Panc1 (cell line): ENCODE results near the gene MUC5B. TPM values are rescaled to one million over a fixed set of nuclear protein-coding genes. Genes with fewer than 3 reads are reported as not detected.

Source experiments
- ATAC-seq: fragments of 200-7000 bp; cut with Tn5 transposase; 2 replicates; pipeline ENCODE4 v1.9.1; 2020; ENCODE audit warnings: mild to moderate bottlenecking, moderate library complexity
- BruUV-seq: library from RNA; stranded (reverse); fragments of 400-500 nt; replicated peaks from 2 replicates; lab custom pipeline; 2021; lab: Mats Ljungman, UMichigan
- CTCF ChIA-PET: fragments of 300-600 bp; sonication (Branson Sonifier 250); formaldehyde crosslinking; loops from one replicate; lab custom pipeline; 2022; ENCODE audit warnings: antibody characterized with exemption; lab: Charles Lee
- POLR2A ChIA-PET: fragments of 300-600 bp; sonication (Branson Sonifier 250); formaldehyde crosslinking; loops from one replicate; lab custom pipeline; 2022; ENCODE audit warnings: antibody characterized with exemption; lab: Charles Lee
- DNase-seq: peaks from one replicate; pipeline ENCODE4 v3.0.0-alpha.2; 2010; ENCODE audit warnings: low read depth, low spot score
- H3K27ac ChIP-seq: 2 replicates; pipeline ENCODE4 v1.5.1; 2011; ENCODE audit warnings: mild to moderate bottlenecking, low read length, inconsistent platforms
- H3K27me3 ChIP-seq: fragments of 200-500 bp; sonication (Bioruptor generic); 2 replicates; pipeline ENCODE4 v1.6.0; 2014; ENCODE audit warnings: low read length, inconsistent platforms; ENCODE audit not compliant: control insufficient read depth, insufficient read depth
- H3K36me3 ChIP-seq: fragments of 200-500 bp; sonication (Bioruptor generic); 2 replicates; pipeline ENCODE4 v1.5.1; 2014; ENCODE audit warnings: inconsistent platforms, mild to moderate bottlenecking, low read length, moderate library complexity; ENCODE audit not compliant: control insufficient read depth, insufficient read depth
- H3K4me1 ChIP-seq: 2 replicates; pipeline ENCODE4 v1.5.1; 2011; ENCODE audit warnings: inconsistent platforms, mild to moderate bottlenecking, low read length, moderate library complexity; ENCODE audit not compliant: control insufficient read depth, insufficient read depth
- H3K4me3 ChIP-seq, 2 experiments: 2 replicates each; pipeline ENCODE4 v1.5.1; 2011 to 2012; ENCODE audit warnings: low read depth in 2 of 2, low read length in 2 of 2, mild to moderate bottlenecking in 2 of 2, inconsistent platforms in 1 of 2, moderate library complexity in 1 of 2
- H3K9me3 ChIP-seq: fragments of 200-500 bp; sonication (Bioruptor generic); 2 replicates; pipeline ENCODE4 v1.5.1; 2014; ENCODE audit warnings: low read depth, mild to moderate bottlenecking, inconsistent platforms, low read length, moderate library complexity; ENCODE audit not compliant: control insufficient read depth, insufficient read depth
- CTCF ChIP-seq: fragments of 450-650 bp; IDR thresholded peaks from 2 replicates; pipeline ENCODE4 v1.5.1; 2017; ENCODE audit warnings: mild to moderate bottlenecking
- POLR2AphosphoS5 ChIP-seq: IDR thresholded peaks from 2 replicates; pipeline ENCODE4 v1.6.1; 2012; ENCODE audit warnings: mild to moderate bottlenecking, low read depth, low read length, moderate library complexity
- SIN3A ChIP-seq: IDR thresholded peaks from 2 replicates; pipeline ENCODE4 v1.6.1; 2012; ENCODE audit warnings: low read depth, mild to moderate bottlenecking, low read length, moderate library complexity, borderline replicate concordance; ENCODE audit not compliant: insufficient read depth
- TCF7L2 ChIP-seq: IDR thresholded peaks from 2 replicates; pipeline ENCODE4 v1.6.1; 2011; ENCODE audit warnings: mild to moderate bottlenecking, low read depth, low read length, inconsistent platforms
- in situ Hi-C: cut with HindIII; loops from 2 replicates; pipeline ENCODE4 v1.10.0; 2016; ENCODE audit warnings: low sequenced_read_pairs, low pct_unique_long_range_greater_than_20kb
- intact Hi-C: fragments of 100-400 bp; cut with micrococcal nuclease; formaldehyde crosslinking; loops from one replicate; pipeline ENCODE4 v1.10.0; 2022; ENCODE audit not compliant: unreplicated experiment
- total RNA-seq: library from RNA; stranded (reverse); gene quantifications from one replicate; pipeline ENCODE4 v1.2.1, GENCODE V29; 2021; ENCODE audit not compliant: unreplicated experiment
- TF ChIP-seq, protein P1 (sequence below), 2 experiments: IDR thresholded peaks; 2 replicates each; pipeline ENCODE4 v1.6.1; 2011 to 2012; ENCODE audit warnings: low read depth in 2 of 2, control low read depth in 1 of 2, low read length in 1 of 2, mild to moderate bottlenecking in 1 of 2, moderate library complexity in 1 of 2; ENCODE audit not compliant: insufficient read depth in 1 of 2

MUC5B gene
- total RNA-seq, 1 experiment from 2014 or later: 1.2 TPM

DNA sequence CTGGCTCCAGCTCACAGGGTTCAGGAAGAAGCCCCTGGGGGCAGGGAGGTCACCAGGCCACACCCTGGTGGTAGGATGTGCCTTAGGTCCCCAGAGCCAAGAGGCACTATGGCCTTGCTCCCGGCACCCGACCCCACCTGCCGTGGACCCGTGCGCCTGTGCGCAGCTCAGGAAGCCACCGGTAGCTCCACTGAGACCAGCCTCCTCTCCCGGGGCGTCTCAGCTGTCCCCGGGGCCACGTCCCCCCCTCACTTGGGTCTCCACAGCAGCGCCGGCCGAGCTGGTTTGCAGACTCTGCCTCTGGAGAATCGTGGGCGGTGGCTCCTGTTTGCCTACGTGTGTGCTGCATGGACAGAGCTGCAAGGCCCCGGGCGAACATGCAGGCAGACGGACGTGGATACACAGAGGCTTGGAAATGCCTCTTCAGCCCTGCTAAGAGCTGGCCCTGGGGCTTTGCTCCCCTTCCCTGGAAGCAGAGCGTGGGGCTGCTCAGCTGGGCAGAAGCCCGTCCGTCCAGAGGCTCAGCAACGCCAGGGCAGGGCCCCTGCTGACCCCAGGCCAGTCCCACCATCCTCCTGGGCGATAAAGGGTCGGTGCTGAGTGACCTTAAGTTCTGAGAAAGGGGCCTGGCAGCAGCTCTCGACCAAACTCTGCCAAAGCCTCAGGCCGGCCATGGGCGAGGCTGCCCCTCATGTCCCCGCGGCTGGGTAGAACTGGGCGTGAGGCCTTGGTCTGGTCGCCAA, 15.3 kb upstream of the MUC5B start:
- DNase-seq (no peak), ATAC-seq (no peak)
- H3K27me3 ChIP-seq: no peaks in the 10 kb centered on the region; the same call in 1 of the 2 replicates
- in situ Hi-C loops: no loop called here
- H3K36me3 ChIP-seq: no peaks in the 10 kb centered on the region
- no TSS peak for BruUV-seq
- intact Hi-C loops: loop anchor here (10.0 kb wide), 1 partner anchor 307 kb away; no protein-coding TSS in a partner anchor
- H3K9me3 ChIP-seq: peaks cover 21% of the 10 kb centered on the region; the same call in 1 of the 2 replicates
- H3K27ac ChIP-seq: no peak overlapping the region
- TF ChIP-seq CTCF (no peak), TCF7L2 (no peak), POLR2AphosphoS5 (no peak), SIN3A (no peak)
- TF ChIP-seq, protein P1, sequence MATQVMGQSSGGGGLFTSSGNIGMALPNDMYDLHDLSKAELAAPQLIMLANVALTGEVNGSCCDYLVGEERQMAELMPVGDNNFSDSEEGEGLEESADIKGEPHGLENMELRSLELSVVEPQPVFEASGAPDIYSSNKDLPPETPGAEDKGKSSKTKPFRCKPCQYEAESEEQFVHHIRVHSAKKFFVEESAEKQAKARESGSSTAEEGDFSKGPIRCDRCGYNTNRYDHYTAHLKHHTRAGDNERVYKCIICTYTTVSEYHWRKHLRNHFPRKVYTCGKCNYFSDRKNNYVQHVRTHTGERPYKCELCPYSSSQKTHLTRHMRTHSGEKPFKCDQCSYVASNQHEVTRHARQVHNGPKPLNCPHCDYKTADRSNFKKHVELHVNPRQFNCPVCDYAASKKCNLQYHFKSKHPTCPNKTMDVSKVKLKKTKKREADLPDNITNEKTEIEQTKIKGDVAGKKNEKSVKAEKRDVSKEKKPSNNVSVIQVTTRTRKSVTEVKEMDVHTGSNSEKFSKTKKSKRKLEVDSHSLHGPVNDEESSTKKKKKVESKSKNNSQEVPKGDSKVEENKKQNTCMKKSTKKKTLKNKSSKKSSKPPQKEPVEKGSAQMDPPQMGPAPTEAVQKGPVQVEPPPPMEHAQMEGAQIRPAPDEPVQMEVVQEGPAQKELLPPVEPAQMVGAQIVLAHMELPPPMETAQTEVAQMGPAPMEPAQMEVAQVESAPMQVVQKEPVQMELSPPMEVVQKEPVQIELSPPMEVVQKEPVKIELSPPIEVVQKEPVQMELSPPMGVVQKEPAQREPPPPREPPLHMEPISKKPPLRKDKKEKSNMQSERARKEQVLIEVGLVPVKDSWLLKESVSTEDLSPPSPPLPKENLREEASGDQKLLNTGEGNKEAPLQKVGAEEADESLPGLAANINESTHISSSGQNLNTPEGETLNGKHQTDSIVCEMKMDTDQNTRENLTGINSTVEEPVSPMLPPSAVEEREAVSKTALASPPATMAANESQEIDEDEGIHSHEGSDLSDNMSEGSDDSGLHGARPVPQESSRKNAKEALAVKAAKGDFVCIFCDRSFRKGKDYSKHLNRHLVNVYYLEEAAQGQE (IDR thresholded peaks at IDR 0.05; ENCODE audit: insufficient read depth in 1 of 2, low read depth in 2 of 2, low read length in 1 of 2): no peak
- CTCF ChIA-PET: interaction anchor here (0.6 kb wide), 2 partner anchors 338 to 625 kb away, joined by 5 to 9 read pairs; no protein-coding TSS in a partner anchor
- POLR2A ChIA-PET: no interaction called here
- H3K4me1 ChIP-seq: peaks cover 14% of the 10 kb centered on the region
- no peak overlapping the region for H3K4me3 ChIP-seq

DNA sequence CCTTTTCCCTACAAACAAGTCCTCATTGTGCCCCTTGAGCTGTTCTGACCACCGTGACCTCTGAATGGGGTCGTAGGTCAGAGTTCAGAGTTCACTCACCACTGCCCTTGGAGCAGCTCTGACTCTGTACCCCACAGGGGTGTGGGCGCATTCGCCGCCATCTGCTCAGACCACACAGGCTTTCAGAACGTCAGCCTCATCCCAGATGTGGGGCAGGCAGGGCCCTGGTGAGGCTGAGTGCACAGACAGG, 14.8 kb upstream of the MUC5B start:
- H3K4me1 ChIP-seq: peaks cover 9% of the 10 kb centered on the region; the same call in 1 of the 2 replicates
- H3K36me3 ChIP-seq: no peaks in the 10 kb centered on the region
- H3K9me3 ChIP-seq: peaks cover 21% of the 10 kb centered on the region; the same call in 1 of the 2 replicates
- POLR2A ChIA-PET: no interaction called here
- H3K27me3 ChIP-seq: no peaks in the 10 kb centered on the region; the same call in 1 of the 2 replicates
- ATAC-seq (no peak), DNase-seq (no peak)
- no peak for TF ChIP-seq TCF7L2
- TF ChIP-seq POLR2AphosphoS5: no peak
- TF ChIP-seq SIN3A: no peak
- no peak for TF ChIP-seq CTCF
- TF ChIP-seq, protein P1 (IDR thresholded peaks at IDR 0.05; ENCODE audit: insufficient read depth in 1 of 2, low read depth in 2 of 2, low read length in 1 of 2): no peak
- BruUV-seq: no TSS peak
- in situ Hi-C loops: no loop called here
- CTCF ChIA-PET: interaction anchor here (0.6 kb wide), 2 partner anchors 338 to 625 kb away, joined by 5 to 9 read pairs; no protein-coding TSS in a partner anchor
- intact Hi-C loops: loop anchor here (10.0 kb wide), 1 partner anchor 307 kb away; no protein-coding TSS in a partner anchor
- no peak overlapping the region for H3K27ac ChIP-seq
- H3K4me3 ChIP-seq: no peak overlapping the region
